WTC11 (cell line): ENCODE data around the gene USP27X. TPM values are rescaled to one million over a fixed set of nuclear protein-coding genes. Genes with fewer than 3 reads are reported as not detected.
A peak's percentile ranks its signal among the peaks of the same experiment; 100 is the strongest.

Source experiments
- ATAC-seq: fragments of 200-7000 bp; cut with Tn5 transposase; 2 replicates; pipeline ENCODE4 v1.10.0; 2021; ENCODE audit warnings: mild to moderate bottlenecking, moderate library complexity
- CTCF ChIA-PET: fragments of 300-600 bp; sonication (Branson Sonifier 250); formaldehyde crosslinking; loops from one replicate; lab custom pipeline; 2021; ENCODE audit warnings: antibody characterized with exemption; lab: Charles Lee
- POLR2A ChIA-PET: fragments of 350-600 bp; sonication (Branson Sonifier 250); formaldehyde crosslinking; loops from one replicate; lab custom pipeline; 2021; ENCODE audit warnings: antibody characterized with exemption; lab: Charles Lee
- DNase-seq: peaks from one replicate; pipeline ENCODE4 v3.0.0; 2021; ENCODE audit warnings: low spot score
- H3K27ac Mint-ChIP-seq: 2 replicates; pipeline ENCODE4 v1.8.0; 2021; ENCODE audit warnings: mixed read lengths
- H3K27me3 Mint-ChIP-seq: 2 replicates; pipeline ENCODE4 v1.8.0; 2021; ENCODE audit warnings: low read depth, mild to moderate bottlenecking, moderate library complexity, mixed read lengths
- H3K36me3 Mint-ChIP-seq: 2 replicates; pipeline ENCODE4 v1.8.0; 2021; ENCODE audit warnings: mixed read lengths
- H3K4me1 Mint-ChIP-seq: 2 replicates; pipeline ENCODE4 v1.8.0; 2022; ENCODE audit warnings: mixed read lengths
- H3K4me3 Mint-ChIP-seq: 2 replicates; pipeline ENCODE4 v1.8.0; 2021; ENCODE audit warnings: mild to moderate bottlenecking, moderate library complexity, mixed read lengths
- H3K9me3 Mint-ChIP-seq: 2 replicates; pipeline ENCODE4 v1.8.0; 2021; ENCODE audit warnings: mixed read lengths
- CTCF ChIP-seq: fragments of 200-600 bp; IDR thresholded peaks from 2 replicates; pipeline ENCODE4 v1.8.0; 2022; ENCODE audit warnings: antibody characterized with exemption
- E2F5 ChIP-seq: sonication (generic); formaldehyde crosslinking; IDR thresholded peaks from 2 replicates; pipeline ENCODE4 v1.8.1; 2022; ENCODE audit warnings: mild to moderate bottlenecking, moderate library complexity, missing genetic modification reagents
- ELF4 ChIP-seq: sonication (generic); formaldehyde crosslinking; IDR thresholded peaks from 2 replicates; pipeline ENCODE4 v1.8.1; 2022; ENCODE audit warnings: low read depth, mild to moderate bottlenecking, moderate library complexity, missing genetic modification reagents
- FOXJ3 ChIP-seq: sonication (generic); formaldehyde crosslinking; IDR thresholded peaks from 2 replicates; pipeline ENCODE4 v1.9.0; 2021; ENCODE audit warnings: missing genetic modification reagents, mild to moderate bottlenecking, borderline replicate concordance
- GABPB1 ChIP-seq: sonication (generic); formaldehyde crosslinking; IDR thresholded peaks from 2 replicates; pipeline ENCODE4 v1.8.1; 2023; ENCODE audit warnings: mild to moderate bottlenecking, missing genetic modification reagents
- GRHL2 ChIP-seq: fragments of 250-450 bp; sonication (Bioruptor Pico); IDR thresholded peaks from 2 replicates; pipeline ENCODE4 v1.8.0; 2022; ENCODE audit warnings: mild to moderate bottlenecking, moderate library complexity; ENCODE audit not compliant: insufficient replicate concordance, severe bottlenecking
- IRF1 ChIP-seq: sonication (generic); formaldehyde crosslinking; IDR thresholded peaks from 2 replicates; pipeline ENCODE4 v1.8.0; 2023; ENCODE audit warnings: missing genetic modification reagents
- IRF2 ChIP-seq: sonication (generic); formaldehyde crosslinking; IDR thresholded peaks from 2 replicates; pipeline ENCODE4 v1.8.0; 2022; ENCODE audit warnings: low read depth, missing genetic modification reagents, borderline replicate concordance
- NFATC4 ChIP-seq: fragments of 250-450 bp; sonication (Bioruptor Pico); IDR thresholded peaks from 2 replicates; pipeline ENCODE4 v1.9.0; 2021; ENCODE audit warnings: mild to moderate bottlenecking
- PRDM15 ChIP-seq: sonication (generic); formaldehyde crosslinking; IDR thresholded peaks from 2 replicates; pipeline ENCODE4 v1.8.0; 2022; ENCODE audit warnings: missing genetic modification reagents
- PRRX2 ChIP-seq: fragments of 250-450 bp; sonication (Bioruptor Pico); IDR thresholded peaks from 2 replicates; pipeline ENCODE4 v1.8.0; 2021; ENCODE audit warnings: mild to moderate bottlenecking
- SMAD3 ChIP-seq: sonication (generic); formaldehyde crosslinking; IDR thresholded peaks from 2 replicates; pipeline ENCODE4 v1.8.0; 2022; ENCODE audit warnings: missing genetic modification reagents, mild to moderate bottlenecking, borderline replicate concordance
- SOX15 ChIP-seq: fragments of 250-450 bp; sonication (Bioruptor Pico); IDR thresholded peaks from 2 replicates; pipeline ENCODE4 v1.9.0; 2021; ENCODE audit warnings: mild to moderate bottlenecking
- TCF7 ChIP-seq: sonication (generic); formaldehyde crosslinking; IDR thresholded peaks from 2 replicates; pipeline ENCODE4 v1.8.0; 2022; ENCODE audit warnings: mild to moderate bottlenecking, low read depth, missing genetic modification reagents, moderate library complexity
- TEAD4 ChIP-seq: sonication (generic); formaldehyde crosslinking; IDR thresholded peaks from 2 replicates; pipeline ENCODE4 v1.8.0; 2022; ENCODE audit warnings: mild to moderate bottlenecking, missing genetic modification reagents
- ZMAT4 ChIP-seq: fragments of 250-450 bp; sonication (Bioruptor Pico); IDR thresholded peaks from 2 replicates; pipeline ENCODE4 v1.9.0; 2021; ENCODE audit warnings: mild to moderate bottlenecking
- ZNF219 ChIP-seq: sonication (generic); formaldehyde crosslinking; IDR thresholded peaks from 2 replicates; pipeline ENCODE4 v1.8.0; 2023; ENCODE audit warnings: missing genetic modification reagents, mild to moderate bottlenecking, borderline replicate concordance
- ZNF232 ChIP-seq: sonication (generic); formaldehyde crosslinking; IDR thresholded peaks from 2 replicates; pipeline ENCODE4 v1.8.0; 2022; ENCODE audit warnings: mild to moderate bottlenecking, missing genetic modification reagents
- ZNF396 ChIP-seq: fragments of 250-450 bp; sonication (Bioruptor Pico); IDR thresholded peaks from 2 replicates; pipeline ENCODE4 v1.8.0; 2021; ENCODE audit warnings: mild to moderate bottlenecking, moderate library complexity, borderline replicate concordance
- ZNF416 ChIP-seq: fragments of 250-450 bp; sonication (Bioruptor Pico); IDR thresholded peaks from 2 replicates; pipeline ENCODE4 v1.9.0; 2021; ENCODE audit warnings: mild to moderate bottlenecking, inconsistent platforms
- total RNA-seq: library from RNA; stranded (reverse); gene quantifications from 3 replicates; pipeline ENCODE4 v1.2.3, GENCODE V29; 2021
- TF ChIP-seq, protein P1 (sequence below): sonication (generic); formaldehyde crosslinking; IDR thresholded peaks from 2 replicates; pipeline ENCODE4 v1.8.1; 2023; ENCODE audit warnings: mild to moderate bottlenecking, missing genetic modification reagents, moderate library complexity

USP27X gene
- total RNA-seq, 1 experiment from 2014 or later: 5.1 TPM

DNA sequence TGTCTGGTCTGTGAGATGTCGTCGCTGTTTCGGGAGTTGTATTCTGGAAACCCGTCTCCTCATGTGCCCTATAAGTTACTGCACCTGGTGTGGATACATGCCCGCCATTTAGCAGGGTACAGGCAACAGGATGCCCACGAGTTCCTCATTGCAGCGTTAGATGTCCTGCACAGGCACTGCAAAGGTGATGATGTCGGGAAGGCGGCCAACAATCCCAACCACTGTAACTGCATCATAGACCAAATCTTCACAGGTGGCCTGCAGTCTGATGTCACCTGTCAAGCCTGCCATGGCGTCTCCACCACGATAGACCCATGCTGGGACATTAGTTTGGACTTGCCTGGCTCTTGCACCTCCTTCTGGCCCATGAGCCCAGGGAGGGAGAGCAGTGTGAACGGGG, 1.4 kb downstream of the USP27X start:
- ChIA-PET POLR2A (no interaction called here), CTCF (interaction anchor here (0.7 to 3.0 kb wide), 2 partner anchors 39 to 200 kb away, joined by 3 to 20 read pairs; no protein-coding TSS in a partner anchor)
- Mint-ChIP-seq H3K4me3 (peak overlapping the region; percentile 76), H3K9me3 (no peaks in the 10 kb centered on the region), H3K27ac (no peak overlapping the region)
- ATAC-seq: no peak
- no peak for TF ChIP-seq ELF4
- no peak for TF ChIP-seq GABPB1 (CRISPR knock-in tag)
- no peak for TF ChIP-seq TCF7 (CRISPR knock-in tag)
- TF ChIP-seq, protein P1, sequence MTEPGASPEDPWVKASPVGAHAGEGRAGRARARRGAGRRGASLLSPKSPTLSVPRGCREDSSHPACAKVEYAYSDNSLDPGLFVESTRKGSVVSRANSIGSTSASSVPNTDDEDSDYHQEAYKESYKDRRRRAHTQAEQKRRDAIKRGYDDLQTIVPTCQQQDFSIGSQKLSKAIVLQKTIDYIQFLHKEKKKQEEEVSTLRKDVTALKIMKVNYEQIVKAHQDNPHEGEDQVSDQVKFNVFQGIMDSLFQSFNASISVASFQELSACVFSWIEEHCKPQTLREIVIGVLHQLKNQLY (CRISPR knock-in tag): no peak
- TF ChIP-seq FOXJ3 (CRISPR knock-in tag): no peak
- no peak for TF ChIP-seq SOX15 (CRISPR knock-in tag)
- no peak for TF ChIP-seq IRF1 (CRISPR knock-in tag)
- TF ChIP-seq PRRX2 (CRISPR knock-in tag): no peak
- TF ChIP-seq SMAD3 (CRISPR knock-in tag): no peak
- TF ChIP-seq ZMAT4 (CRISPR knock-in tag): no peak
- no peak for TF ChIP-seq E2F5 (CRISPR knock-in tag)
- no peak for TF ChIP-seq TEAD4 (CRISPR knock-in tag)
- TF ChIP-seq, all 79 proteins: peak for 0
- H3K4me1 Mint-ChIP-seq: peaks cover 15% of the 10 kb centered on the region
- DNase-seq: no peak
- no peaks in the 10 kb centered on the region for H3K36me3 Mint-ChIP-seq
- H3K27me3 Mint-ChIP-seq: peaks cover 15% of the 10 kb centered on the region

GRCh38 chrX:49884290-49884862, 5.1 kb downstream of the USP27X start:
- H3K36me3 Mint-ChIP-seq: no peaks in the 10 kb centered on the region
- CTCF ChIA-PET: interaction anchor here (0.6 to 3.2 kb wide), 16 partner anchors 11 to 305 kb away, joined by 3 to 25 read pairs (median 4); partner anchors contain the start of gene CLCN5
- no peak overlapping the region for H3K4me3 Mint-ChIP-seq
- no peaks in the 10 kb centered on the region for H3K9me3 Mint-ChIP-seq
- DNase-seq: peak; percentile 73
- peak; percentile 77 for ATAC-seq
- no peak for TF ChIP-seq ZNF396 (CRISPR knock-in tag)
- peak; percentile 48 for TF ChIP-seq CTCF
- H3K4me1 Mint-ChIP-seq: peaks cover 18% of the 10 kb centered on the region
- POLR2A ChIA-PET: no interaction called here
- no peaks in the 10 kb centered on the region; the same call in 1 of the 2 replicates for H3K27me3 Mint-ChIP-seq
- no peak overlapping the region for H3K27ac Mint-ChIP-seq

- Mint-ChIP-seq H3K27ac (no peak overlapping the region), H3K4me3 (no peak overlapping the region), H3K9me3 (peaks cover 11% of the 10 kb centered on the region), H3K27me3 (peaks cover 9% of the 10 kb centered on the region), H3K36me3 (peaks cover 9% of the 10 kb centered on the region), H3K4me1 (peaks cover 6% of the 10 kb centered on the region; the same call in 1 of the 2 replicates)
- DNase-seq (no peak), ATAC-seq (no peak)
- TF ChIP-seq ZNF232 (CRISPR knock-in tag): no peak
- TF ChIP-seq PRRX2 (CRISPR knock-in tag): no peak
- TF ChIP-seq IRF2 (CRISPR knock-in tag): no peak
- no peak for TF ChIP-seq GRHL2 (CRISPR knock-in tag)
- TF ChIP-seq ZNF219: no peak
- no peak for TF ChIP-seq NFATC4 (CRISPR knock-in tag)
- TF ChIP-seq PRDM15 (CRISPR knock-in tag): peak; percentile 87
- no peak for TF ChIP-seq ZNF416 (CRISPR knock-in tag)
- ChIA-PET POLR2A (no interaction called here), CTCF (interaction anchor here (1.3 kb wide), 1 partner anchor 16 kb away, joined by 6 read pairs; no protein-coding TSS in a partner anchor)
Observed at GRCh38 chrX:49892542-49892941, 13.3 kb downstream of the USP27X start.
